ENCODE results near the gene LMCD1. TPM values are rescaled to one million over a fixed set of nuclear protein-coding genes. Genes with fewer than 3 reads are reported as not detected.

The LMCD1 gene
- total and polyA plus RNA-seq, 2 of the 4 experiments (the other 2 are of a cell fraction), result 50.0 to 53.8 TPM

GRCh38 chr3:8518138-8518537, 16.5 kb downstream of the LMCD1 start:
- TF ChIP-seq NFE2L2 (IDR thresholded peaks at IDR 0.05; ENCODE audit: low read depth, low read length) (no peak), FOS (IDR thresholded peaks at IDR 0.05; ENCODE audit: low read depth, low read length) (0 out of 2 replicates have a peak, but pooled peaks have one; percentile 38)
- H2AFZ ChIP-seq (replicated peaks; ENCODE audit: low read length, poor library complexity), result peak overlapping the region; percentile 37
- H3K79me1 ChIP-seq (ENCODE audit: low read depth in 1 of 2, low read length in 2 of 2), result peaks cover 7 to 23% of the 10 kb centered on the region in 2 experiments; a peak in 3 of 4 replicates
- BruUV-seq (replicated peaks), result no TSS peak
- H3K27ac ChIP-seq (ENCODE audit: insufficient read depth, low read length), result peak overlapping the region; percentile 22; the same call in 1 of the 2 replicates
- CTCF ChIA-PET, result no interaction called here
- H2BK5ac ChIP-seq (ENCODE audit: low read depth, low read length, poor library complexity, severe bottlenecking), result peak overlapping the region; percentile 78
- no peak overlapping the region for H3K9ac ChIP-seq (ENCODE audit: low read depth, low read length)
- no peak overlapping the region for H3K4me2 ChIP-seq (ENCODE audit: low read depth, low read length)
- H3K56ac ChIP-seq (ENCODE audit: extremely low read depth, insufficient read depth, low read length), result no peak overlapping the region
- 0 out of 2 replicates have a peak overlapping the region, but pooled peaks have one; percentile 11 for H3K23ac ChIP-seq (ENCODE audit: low read depth, low read length)
- H3K4me1 ChIP-seq (ENCODE audit: control insufficient read depth, insufficient read depth, low read length), result peaks cover 12% of the 10 kb centered on the region
- H3K36me3 ChIP-seq (ENCODE audit: control insufficient read depth, insufficient read depth, low read length), result peaks cover 6% of the 10 kb centered on the region
- peaks cover 13% of the 10 kb centered on the region for H3K9me1 ChIP-seq (ENCODE audit: insufficient read depth, low read length)
- no peaks in the 10 kb centered on the region; the same call in 1 of the 2 replicates for H4K20me1 ChIP-seq (ENCODE audit: insufficient read depth, low read length)
- H3K14ac ChIP-seq (replicated peaks; ENCODE audit: low read depth, low read length), result peak overlapping the region; percentile 55; the same call in 1 of the 2 replicates
- peak overlapping the region; percentile 54; the same call in 1 of the 3 replicates for H2BK15ac ChIP-seq (ENCODE audit: low read depth, low read length)
- DNase-seq (peak; percentile 82), ATAC-seq (ENCODE audit: low read depth) (peak; percentile 70)
- peak overlapping the region; percentile 25; the same call in 1 of the 2 replicates for H3K18ac ChIP-seq (ENCODE audit: low read depth, low read length)
- H2AK9ac ChIP-seq (replicated peaks; ENCODE audit: low read depth, low read length, poor library complexity), result no peak overlapping the region
- H3K27me3 ChIP-seq (ENCODE audit: control insufficient read depth, insufficient read depth, low read length), result no peaks in the 10 kb centered on the region
- H2BK120ac ChIP-seq (ENCODE audit: low read depth, low read length), result peak overlapping the region; percentile 76; the same call in 1 of the 2 replicates
- H3K9me3 ChIP-seq (ENCODE audit: control insufficient read depth, insufficient read depth, low read length), result no peaks in the 10 kb centered on the region
- no peak overlapping the region for H4K5ac ChIP-seq (ENCODE audit: low read depth, low read length)
- no peak overlapping the region for H3K4me3 ChIP-seq (ENCODE audit: insufficient read depth, low read depth, low read length)
- dilution Hi-C loops (cut with HindIII; ENCODE audit: low sequenced_read_pairs, unreplicated experiment) (no loop called here), in situ Hi-C loops (cut with MboI; ENCODE audit: low sequenced_read_pairs) (no loop called here), intact Hi-C loops (cut with micrococcal nuclease) (no loop called here)
- no CpG with 5 or more reads among the region's 2 CpGs for WGBS, 2 experiments (ENCODE audit: extremely low coverage in 2 of 2, insufficient read length in 1 of 2)
- peak overlapping the region; percentile 84 for H3K4ac ChIP-seq (ENCODE audit: low read depth, low read length)
- POLR2A ChIA-PET (ENCODE audit: unreplicated experiment), result no interaction called here
- peak overlapping the region; percentile 38; the same call in 1 of the 2 replicates for H2BK20ac ChIP-seq (ENCODE audit: low read depth, low read length)
- peak overlapping the region; percentile 72 for H4K91ac ChIP-seq (ENCODE audit: insufficient read depth, low read depth, low read length)
- peak overlapping the region; percentile 36; the same call in 1 of the 2 replicates for H2AK5ac ChIP-seq (ENCODE audit: low read depth, low read length)
- H4K8ac ChIP-seq (ENCODE audit: low read depth in 2 of 2, low read length in 2 of 2), result peak overlapping the region in 1 of 2 experiments; percentile 43; a peak in 2 of 4 replicates

All from IMR-90 (cell line).